ENCODE measurements around the gene ADAM33. TPM values are rescaled to one million over a fixed set of nuclear protein-coding genes. Genes with fewer than 3 reads are reported as not detected.

The ADAM33 gene
- total RNA-seq, 4 donors from 2014 or later, result 5.6 to 175 (median 23.3) TPM

DNA sequence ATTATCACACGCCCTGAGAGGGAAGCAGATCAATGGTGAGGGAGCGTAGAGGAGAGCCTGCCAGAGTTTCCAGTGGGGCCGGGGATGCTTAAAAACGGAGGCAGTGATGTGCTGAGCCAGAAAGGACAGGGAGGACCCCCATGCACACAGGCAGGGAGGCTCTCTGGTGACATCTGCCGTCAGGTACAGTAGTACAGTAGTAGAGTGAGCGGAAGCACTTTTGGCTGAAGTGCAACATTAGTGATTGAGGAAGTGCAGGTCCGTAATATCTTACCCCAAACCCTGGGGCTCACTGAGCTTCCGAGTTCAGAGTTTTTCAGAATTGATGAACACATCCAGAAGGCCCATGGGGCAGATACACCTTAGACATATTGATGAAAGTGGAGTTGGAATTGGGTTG, 60.7 kb downstream of the ADAM33 start:
- TF ChIP-seq POLR2A (IDR thresholded peaks at IDR 0.05) (no peak), CTCF (IDR thresholded peaks at IDR 0.05) (no peak)
- peaks cover 0 to 26% (median 0%) of the 10 kb centered on the region in 3 donors for H3K36me3 ChIP-seq
- no peaks in the 10 kb centered on the region for H3K4me1 ChIP-seq
- H3K4me3 ChIP-seq, result no peak overlapping the region
- DNase-seq, result no peak
- no peak overlapping the region for H3K27ac ChIP-seq
- H3K27me3 ChIP-seq, result no peaks in the 10 kb centered on the region
- no peaks in the 10 kb centered on the region for H3K9me3 ChIP-seq

Other genes with a start within 250 kb of the ADAM33 start
- 10 to 100 TPM; 14.9 to 99.5 (median 54.9) TPM for gene ATRN, start 211.0 kb downstream of the ADAM33 start, total RNA-seq
- not detected for gene GFRA4, start 18.6 kb downstream of the ADAM33 start, total RNA-seq
- 10 to 100 TPM in 2 of 4 donors, 1 to 10 TPM in 2; 2.3 to 10.7 (median 7.8) TPM for gene SIGLEC1, start 30.6 kb upstream of the ADAM33 start, total RNA-seq
- gene HSPA12B, start 50.7 kb upstream of the ADAM33 start, total RNA-seq, result 1 to 10 TPM; 1.2 to 4.3 (median 2.3) TPM
- 10 to 100 TPM in 2 of 4 donors, 1 to 10 TPM in 2; 7.4 to 13.2 (median 10.2) TPM for gene ADISSP, start 85.7 kb upstream of the ADAM33 start, total RNA-seq
- not detected for gene SPEF1, start 99.4 kb upstream of the ADAM33 start, total RNA-seq
- 10 to 100 TPM; 39.8 to 61.9 (median 47.0) TPM for gene CENPB, start 104.7 kb upstream of the ADAM33 start, total RNA-seq
- gene CDC25B, start 114.3 kb upstream of the ADAM33 start, total RNA-seq, result 100 to 1,000 TPM in 1 of 4 donors, 10 to 100 TPM in 3; 14.2 to 202 (median 34.1) TPM
- gene AP5S1, start 138.5 kb upstream of the ADAM33 start, total RNA-seq, result 10 to 100 TPM; 11.6 to 26.4 (median 22.5) TPM
- 10 to 100 TPM; 39.6 to 94.4 (median 69.7) TPM for gene MAVS, start 164.8 kb upstream of the ADAM33 start, total RNA-seq
- 10 to 100 TPM; 17.9 to 53.6 (median 43.2) TPM for gene PANK2, start 207.4 kb upstream of the ADAM33 start, total RNA-seq

Measured in Peyer's patch (tissue), 4 donors.